Ecto neural progenitor cell (in vitro differentiated cells): Measurements from ENCODE around the gene AQP12B.

Experiments
- DNase-seq: peaks from one replicate; pipeline ENCODE4 v3.0.0-alpha.2; 2018; ENCODE audit warnings: low spot score

Gene AQP12B

DNA sequence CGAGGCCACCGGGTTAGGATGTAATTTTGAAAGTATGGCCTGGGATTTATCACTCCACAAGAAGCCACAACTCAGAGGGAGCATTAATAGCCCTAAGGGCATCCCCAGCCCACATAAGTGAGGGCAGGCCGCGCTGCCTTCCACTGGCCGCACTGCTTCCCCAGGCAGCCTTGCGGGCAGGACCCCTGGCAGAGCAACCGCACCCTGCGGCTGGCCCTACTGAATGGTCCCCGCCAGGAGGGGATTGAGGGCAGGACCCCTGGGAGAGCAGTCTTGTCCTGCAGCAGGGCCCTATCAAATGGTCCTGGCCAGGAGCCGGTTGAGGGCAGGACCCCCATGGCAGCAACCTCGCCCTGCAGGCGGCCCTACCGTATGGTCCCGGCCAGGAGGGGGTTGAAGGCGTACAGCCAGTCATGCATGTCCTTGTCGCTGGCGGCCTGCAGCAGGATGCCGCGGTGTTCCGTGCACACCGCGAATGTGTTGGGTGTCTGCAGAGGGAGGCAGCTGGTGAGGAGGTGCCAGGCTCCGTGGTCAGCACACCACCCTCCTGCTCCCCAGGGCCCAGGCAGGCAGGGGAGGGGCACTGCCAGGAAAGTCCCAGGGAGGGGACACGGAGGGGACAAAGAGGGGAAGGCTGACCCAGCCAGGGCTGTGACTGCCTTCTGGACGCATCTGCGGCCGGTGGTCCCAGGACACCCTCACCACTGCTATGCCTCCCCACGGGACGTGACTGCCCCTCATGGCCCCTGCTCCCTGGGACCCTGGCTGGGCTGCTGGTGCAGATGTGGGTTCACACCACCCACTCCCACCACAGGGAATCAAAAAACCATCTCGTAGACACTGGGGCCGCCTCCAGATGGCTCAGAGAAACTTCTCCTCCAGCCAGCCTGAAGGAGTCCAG, 35.2 kb upstream of the AQP12B start:
- no peak for DNase-seq

GRCh38 chr2:240717181-240717641, 34.5 kb upstream of the AQP12B start:
- DNase-seq: no peak

GRCh38 chr2:240716130-240716798, 33.6 kb upstream of the AQP12B start:
- DNase-seq: no peak

GRCh38 chr2:240714747-240715725, 32.4 kb upstream of the AQP12B start:
- DNase-seq: no peak

GRCh38 chr2:240713928-240714746, 31.5 kb upstream of the AQP12B start:
- no peak for DNase-seq

DNA sequence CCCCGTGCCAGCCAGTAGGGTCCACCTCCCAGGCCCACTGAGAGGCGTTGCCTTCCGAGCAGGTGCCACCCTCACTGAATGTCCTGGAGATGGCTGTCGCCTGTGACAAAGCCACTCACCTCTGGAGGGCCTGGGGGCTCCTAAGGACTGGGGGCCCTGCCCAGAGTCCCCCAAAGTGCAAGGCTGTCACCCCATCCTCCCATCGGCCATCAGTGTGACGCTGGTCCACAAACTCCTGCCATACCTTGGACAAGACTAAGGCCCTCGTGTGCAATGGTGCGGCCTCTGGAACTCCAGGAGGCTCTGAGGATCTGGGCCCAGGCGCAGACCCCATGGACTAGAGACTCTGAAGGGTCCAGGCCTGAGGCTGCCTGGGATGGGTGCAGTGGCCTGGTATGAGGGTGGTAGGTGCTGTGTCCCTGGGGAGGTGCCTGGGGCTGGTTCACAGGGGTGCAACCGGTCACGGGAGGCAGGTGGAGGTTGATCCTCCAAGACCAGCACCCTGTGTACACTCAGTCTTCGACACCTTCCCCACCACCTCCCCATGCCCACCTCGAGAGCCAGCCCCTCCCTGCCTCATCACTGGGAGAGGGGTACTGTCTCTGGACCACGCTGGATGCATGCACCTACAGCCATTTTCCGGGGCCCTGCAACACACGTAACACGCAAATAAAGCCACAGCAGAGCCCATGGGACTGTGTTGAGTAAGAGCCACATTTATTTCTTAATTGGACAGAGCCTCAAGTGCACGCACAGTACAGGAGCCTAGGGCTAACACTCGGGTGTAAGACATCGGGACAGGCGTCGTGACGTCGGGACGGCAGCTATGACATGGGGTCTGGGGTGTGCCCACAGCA, 30.6 kb upstream of the AQP12B start:
- DNase-seq: no peak

DNA sequence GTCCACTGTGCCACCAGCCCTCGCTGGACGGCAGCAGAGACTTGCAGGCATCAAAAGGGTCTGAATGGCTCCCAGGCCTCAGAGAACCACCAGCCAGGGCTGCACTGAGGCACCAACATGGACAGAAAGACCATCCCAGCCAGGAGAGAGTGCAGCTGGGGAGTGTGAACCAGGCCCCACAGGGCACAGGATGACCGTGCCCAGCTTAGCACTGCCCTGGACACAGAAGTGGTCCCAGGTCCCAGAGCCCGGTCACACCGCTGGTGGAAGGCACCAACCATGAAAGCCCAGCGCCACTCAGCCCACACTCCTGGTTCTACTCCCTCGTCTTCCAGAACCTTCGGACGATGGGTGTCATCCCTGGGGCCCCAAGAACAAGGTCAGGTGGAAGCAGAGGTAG, 29.4 kb upstream of the AQP12B start:
- no peak for DNase-seq

DNA sequence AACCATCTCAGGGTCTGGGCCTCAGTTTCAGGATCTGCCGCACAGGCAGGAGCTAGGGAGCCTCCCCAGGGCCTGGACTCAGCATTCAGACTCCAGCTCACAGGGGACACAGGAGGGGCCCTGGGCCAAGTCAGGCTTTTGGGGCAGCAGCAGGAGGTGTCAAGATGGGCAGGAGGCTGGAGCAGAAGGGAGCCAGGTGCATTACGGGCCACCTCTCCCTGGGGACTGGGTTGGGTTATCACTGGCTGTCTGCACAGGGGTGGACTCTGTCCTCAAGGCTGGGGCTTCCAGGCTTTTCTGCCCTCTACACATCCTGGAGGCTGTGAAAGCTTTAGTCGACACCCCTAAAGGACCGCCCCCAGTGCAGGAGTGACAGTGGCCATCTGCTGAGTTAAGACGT, 29.0 kb upstream of the AQP12B start:
- DNase-seq: no peak

DNA sequence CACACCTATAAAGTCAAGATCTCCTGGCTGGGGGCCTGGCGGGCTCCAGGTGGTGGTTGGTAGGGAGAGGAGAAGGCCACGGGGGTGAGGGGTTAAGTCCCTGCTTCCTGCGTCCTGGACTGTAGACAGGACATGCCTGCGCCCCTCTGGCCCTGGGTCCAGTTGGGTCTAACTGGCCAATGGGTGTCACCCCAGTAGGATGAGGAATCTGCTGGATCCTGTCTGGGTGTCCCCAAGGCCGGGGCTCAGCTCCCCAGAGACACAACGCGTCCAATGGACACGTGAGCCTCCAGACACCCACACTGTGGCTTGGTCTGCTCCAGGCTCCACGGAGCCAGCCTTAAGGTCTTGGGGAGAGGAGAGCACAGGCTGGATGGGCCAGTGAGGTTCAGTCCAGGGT, 28.6 kb upstream of the AQP12B start:
- DNase-seq: no peak

DNA sequence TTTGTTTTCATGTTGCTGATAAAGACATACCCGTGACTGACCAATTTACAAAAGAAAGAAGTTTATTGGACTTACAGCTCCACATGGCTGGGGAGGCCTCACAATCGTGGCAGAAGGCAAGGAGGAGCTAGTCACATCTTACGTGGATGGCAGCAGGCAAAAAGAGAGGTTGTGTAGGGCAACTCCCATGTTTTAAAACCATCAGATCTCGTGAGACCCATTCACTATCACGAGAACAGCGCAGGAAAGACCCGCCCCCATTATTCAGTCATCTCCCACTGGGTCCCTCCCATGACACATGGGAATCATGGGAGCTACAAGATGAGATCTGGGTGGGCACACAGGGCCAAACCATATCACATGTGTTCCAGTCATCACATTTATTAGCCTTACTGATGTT, 25.8 kb upstream of the AQP12B start:
- no peak for DNase-seq

DNA sequence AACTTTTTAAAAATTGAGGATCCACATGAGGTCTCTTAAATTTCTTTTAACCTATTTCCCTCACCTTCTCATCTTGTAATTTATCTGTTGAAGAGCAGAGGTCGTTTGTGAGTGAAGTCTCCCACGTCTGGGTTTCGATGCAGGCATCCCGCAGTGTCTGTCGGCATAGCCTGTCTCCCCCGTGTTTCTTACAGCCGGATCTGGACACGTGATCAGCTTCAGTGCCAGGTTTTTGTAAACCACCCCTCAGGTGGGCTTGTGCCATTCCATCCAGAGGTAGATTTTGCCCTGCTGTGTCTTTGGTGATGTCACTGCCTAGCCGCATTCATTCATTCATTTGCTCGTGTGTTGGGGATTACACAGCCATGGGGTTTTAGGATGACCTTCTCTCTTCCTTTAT, 25.1 kb upstream of the AQP12B start:
- DNase-seq: no peak

- no peak for DNase-seq
Observed at GRCh38 chr2:240707043-240707756, 24.5 kb upstream of the AQP12B start.

DNA sequence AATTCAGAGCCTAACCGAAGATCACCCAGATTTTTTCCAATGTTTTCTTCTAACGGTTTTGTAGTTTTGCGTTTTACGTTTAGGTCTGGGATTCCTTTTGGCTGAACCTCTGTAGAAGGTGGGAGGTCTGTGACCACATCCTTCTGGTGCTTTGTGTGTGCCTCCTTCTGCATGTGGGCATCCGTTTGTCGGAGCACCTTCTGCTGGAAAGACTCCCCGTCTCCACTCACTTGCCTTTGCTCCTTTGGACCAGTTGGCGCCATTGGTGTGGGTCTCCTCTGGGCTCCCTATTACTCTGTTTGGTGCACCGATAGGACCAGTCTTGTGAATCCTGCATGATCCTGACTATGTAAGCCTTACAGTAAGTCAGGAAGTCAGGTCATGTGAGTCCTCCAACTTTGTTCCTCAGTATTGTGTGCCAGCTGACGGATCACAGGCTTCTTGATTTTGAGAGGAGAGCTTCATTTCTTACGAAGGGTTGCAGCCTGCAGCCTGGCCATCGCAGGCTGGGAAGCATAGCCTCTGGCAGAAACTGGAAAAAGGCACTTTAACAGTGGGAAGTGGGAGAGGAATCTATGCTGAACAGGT, 22.6 kb upstream of the AQP12B start:
- no peak for DNase-seq

- no peak for DNase-seq
Observed at GRCh38 chr2:240704651-240705050, 22.0 kb upstream of the AQP12B start.

DNA sequence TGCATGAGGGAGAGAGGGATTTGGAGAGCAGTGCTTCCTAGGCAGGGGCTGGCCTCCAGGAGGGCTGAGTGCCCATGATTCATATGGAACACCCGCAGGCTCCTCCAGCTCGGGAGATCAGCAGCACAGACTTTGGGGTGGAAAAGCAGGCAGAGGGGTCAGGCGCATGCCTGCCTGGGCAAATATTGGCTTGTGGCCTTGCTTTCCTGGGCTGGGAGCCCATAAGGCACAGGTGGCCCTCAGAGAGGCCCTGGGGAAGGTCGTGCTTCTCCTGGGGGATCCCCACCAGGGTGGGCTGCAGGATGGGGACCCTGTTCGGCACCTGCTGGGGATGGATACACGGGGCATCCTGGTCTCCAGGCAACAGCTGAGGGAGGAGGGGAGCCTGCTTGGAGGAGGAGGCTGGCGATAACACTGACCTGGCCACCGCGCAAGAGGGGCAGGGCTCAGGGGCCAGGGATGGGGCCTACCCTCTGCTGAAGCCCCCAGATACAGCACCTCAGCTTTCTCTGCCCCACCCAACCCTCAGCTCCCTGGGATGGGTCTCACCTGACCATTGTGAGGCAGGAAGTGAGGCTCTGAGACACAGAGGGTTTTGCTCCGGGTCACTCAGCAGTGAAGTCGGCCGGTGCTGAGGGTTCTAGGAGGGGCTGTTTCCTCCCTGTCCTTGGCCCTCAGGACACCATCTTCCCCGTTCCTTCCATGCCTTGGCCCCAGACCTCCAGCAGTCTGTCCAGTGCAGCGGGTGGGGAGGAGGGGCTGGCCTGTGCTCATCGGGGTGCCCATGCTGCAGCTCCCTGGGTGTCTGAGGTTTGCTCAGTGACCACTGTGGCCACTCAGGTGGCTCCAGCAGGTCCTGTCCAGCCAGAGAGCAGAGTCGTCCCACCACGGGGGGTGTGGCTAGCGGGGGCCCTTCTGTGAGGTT, 21.0 kb upstream of the AQP12B start:
- DNase-seq: no peak

- DNase-seq: no peak
Observed at GRCh38 chr2:240702640-240703011, 19.9 kb upstream of the AQP12B start.

DNA sequence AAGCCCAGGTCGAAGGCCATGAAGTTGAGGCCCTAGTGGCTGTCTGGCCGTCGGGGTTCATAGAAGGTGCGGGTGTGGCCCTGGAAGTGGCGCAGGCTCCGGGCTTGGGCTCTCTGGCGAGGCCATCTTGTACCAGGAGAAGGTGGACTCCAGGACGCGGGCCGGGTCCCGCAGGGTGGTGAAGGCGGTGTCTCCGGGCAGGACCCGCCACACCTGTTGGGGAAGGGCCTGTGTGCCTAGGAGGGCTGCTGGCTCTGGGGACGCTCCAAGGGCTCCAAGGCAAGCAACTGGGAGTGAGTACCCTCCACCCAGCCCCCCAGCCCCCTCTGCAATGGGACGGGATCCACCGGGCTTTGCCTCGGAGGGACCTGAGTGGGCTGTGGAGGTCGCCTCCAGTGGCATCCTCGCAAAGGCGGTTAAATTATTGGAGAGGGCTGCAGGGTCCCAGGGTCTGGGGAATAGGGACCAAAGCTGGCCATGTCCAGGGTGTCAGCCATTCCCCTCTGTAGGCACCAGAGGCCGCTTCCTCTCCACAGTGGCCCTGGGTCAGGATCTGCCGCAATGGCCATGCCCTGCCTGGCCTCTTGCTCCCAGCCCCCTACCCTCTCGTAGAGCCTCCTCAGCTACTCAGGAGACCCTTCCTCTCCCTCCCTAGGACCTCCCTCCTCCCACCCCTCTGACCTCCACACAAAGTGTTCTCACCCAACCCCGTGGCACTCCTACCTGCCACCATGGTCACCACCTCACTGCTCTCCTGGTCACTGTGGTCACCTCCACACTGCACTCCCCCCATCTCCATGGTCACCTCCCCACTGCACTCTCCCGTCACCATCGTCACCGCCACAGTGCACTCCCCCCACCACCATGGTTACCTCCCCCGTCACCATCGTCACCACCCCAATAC, 19.3 kb upstream of the AQP12B start:
- no peak for DNase-seq
